Hindlimb muscle (tissue), 1 donor: Measurements from ENCODE around the gene WTAP. TPM values are rescaled to one million over a fixed set of nuclear protein-coding genes. Genes with fewer than 3 reads are reported as not detected.
"Not testable (repeated sequence)": the region's sequence is repeated elsewhere in the genome, so short reads cannot be mapped to it uniquely, and the experiment has no call there.

Experiments used
- DNase-seq: peaks from one replicate; pipeline ENCODE4 v3.0.0-alpha.2; 2013
- polyA plus RNA-seq: library from polyadenylated mRNA; unstranded; fragments of 120-200 nt; gene quantifications from one replicate; pipeline ENCODE4 v1.2.1, GENCODE V29; 2013; ENCODE audit not compliant: insufficient read length

WTAP gene
- polyA plus RNA-seq, 1 donor: 67.6 TPM

DNA sequence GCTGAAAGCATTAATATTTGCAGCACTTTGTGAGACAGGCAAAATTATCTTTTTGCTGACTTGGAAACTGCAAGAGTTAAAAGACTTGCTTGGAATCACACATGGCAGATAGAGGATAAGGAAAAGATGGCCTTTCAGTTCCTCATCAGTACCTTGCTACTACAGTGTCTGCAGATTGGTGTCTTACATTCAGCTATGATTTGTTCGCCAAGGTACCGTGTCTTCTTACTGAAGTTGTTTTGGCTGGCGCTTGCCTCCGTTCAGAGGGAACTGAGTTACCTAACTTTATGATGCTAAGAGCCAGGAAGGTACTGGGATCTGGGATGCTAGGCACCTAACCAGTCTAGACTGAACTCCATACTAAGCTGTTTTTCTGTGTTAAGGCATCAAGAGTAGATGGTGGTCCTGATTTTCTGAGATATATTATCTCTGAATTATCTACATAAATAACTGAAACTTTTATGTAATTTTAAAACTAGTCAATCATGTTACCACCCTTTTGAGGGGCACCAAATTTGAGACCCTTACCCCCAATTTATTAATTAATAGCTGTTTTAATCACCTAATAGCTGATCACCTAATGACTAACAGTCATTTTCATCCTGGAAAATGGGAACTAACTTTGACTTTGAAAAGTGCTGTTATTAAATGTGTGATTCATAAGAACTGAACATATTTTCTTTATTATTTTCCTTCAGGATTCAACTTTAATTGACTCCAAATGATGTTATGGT is 2.5 kb downstream of the WTAP start:
- DNase-seq: no peak

DNA sequence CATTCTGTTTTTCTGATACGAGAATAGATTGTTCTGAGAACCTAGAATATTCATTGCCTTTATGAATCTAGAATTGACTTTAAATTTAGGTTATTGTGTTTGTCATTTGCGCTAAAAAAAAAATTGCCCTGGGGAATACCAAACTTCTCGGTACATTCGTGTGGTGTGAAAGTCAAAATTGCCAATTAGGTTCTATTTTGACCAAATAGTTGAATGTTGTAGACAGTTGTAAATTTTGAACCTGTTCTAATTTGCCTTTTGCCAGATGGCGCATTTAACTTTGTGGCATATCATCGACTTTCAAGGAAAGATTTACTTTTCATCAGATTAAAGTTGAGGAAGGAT is 3.0 kb downstream of the WTAP start:
- DNase-seq: no peak

DNA sequence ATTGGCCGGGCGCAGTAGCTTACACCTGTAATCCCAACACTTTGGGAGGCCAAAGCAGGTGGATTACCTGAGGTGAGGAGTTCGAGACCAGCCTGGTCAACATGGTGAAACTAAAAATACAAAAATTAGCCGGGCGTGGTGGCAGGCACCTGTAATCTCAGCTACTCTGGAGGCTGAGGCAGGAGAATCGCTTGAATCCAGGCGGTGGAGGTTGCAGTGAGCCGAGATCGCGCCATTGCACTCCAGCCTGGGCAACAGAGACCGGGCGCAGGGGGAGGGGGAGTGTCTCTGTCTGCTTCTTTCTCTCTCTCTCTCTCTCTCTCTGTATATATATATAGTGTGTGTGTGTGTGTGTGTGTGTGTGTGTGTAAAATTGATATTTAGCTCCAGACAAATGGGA is 5.2 kb downstream of the WTAP start:
- DNase-seq: not testable (repeated sequence)

DNA sequence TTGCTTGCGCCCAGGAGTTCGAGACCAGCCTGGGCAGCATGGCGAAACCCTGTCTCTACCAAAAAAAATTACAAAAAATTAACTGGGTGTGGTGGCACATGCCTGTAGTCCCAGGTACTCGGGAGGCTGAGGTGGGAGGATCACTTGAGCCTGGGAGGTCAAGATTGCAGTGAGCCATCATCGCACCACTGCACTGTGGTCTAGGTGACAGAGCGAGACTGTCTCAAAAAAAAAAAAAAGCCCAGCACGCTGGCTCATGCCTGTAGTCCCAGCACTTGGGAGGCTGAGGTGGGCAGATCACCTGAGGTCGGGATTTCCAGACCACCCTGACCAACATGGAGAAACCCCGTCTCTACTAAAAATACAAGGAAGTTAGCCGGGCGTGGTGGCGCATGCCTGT is 6.1 kb downstream of the WTAP start:
- not testable (repeated sequence) for DNase-seq

DNA sequence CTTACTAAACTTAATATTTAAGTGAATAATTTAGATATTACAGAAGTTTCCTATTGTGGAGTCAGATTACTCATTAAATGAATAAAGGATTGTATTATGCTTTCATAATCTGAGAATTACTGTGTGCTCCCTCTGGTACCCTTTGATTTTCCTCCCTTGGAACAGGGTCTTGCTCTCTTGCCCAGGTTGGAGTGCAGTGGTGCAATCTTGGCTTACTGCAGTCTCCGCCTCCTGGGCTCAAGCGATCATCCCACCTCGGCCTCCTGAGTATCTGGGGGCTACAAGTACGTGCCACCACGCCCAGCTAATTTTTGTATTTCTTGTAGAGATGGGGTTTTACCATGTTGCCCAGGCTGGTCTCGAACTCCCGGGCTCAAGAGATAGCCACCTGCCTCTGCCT is 9.6 kb downstream of the WTAP start:
- DNase-seq: no peak

DNA sequence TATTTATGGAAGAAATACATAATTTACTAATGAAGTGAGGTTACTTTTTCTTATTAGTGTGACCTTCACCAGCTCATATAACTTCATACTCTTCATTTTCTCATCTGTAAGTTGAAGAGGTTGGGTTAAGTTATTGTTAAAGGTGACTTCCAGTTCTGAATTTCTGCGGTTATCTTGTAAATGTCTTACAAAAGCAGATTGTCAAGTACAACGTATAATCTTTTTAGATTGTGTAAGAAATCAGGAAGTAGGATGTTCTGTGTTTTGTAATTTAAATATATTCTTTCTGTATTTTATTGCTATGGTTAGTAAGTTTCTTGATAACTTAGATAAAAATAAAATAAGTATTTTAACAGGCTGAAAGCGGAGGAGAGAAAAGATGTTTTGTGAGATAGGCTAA is 12.0 kb downstream of the WTAP start:
- DNase-seq: no peak

DNA sequence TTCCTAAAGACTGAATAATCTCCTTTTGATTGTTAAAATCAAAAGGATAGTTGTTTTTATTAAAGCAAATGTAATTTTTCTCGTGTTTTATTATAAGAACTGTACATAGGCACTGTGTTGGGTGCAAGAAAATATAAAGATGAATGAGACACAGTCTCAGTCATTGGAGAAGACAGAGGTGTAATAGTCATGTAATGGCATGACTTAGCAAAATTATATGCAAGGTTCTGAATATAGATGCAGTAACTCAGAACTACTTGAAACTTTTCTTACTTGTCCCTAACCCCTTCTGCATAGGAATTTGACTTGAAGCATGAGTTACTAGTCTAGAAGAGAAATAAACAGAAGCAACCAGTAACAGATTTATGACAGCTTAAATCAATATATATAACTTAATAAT is 14.9 kb downstream of the WTAP start:
- DNase-seq: no peak

DNA sequence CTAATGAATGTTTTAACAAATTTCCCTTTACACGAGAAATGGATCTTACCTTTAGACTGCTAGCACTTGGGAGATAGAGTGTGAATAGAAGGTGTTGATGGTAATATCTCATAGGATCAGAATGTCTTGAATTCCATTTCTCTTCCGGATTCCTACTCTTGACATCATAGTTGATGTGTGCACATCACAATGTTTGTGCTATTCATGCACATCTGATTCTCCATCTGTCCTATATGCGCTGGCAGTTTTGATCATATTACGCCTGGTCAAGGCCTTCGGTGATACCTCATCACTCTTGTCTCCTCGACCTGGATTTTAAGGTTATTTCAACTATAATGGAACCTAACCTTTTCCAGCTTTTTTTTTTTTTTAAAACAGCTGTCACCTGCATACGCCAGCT is 17.8 kb downstream of the WTAP start:
- no peak for DNase-seq

DNA sequence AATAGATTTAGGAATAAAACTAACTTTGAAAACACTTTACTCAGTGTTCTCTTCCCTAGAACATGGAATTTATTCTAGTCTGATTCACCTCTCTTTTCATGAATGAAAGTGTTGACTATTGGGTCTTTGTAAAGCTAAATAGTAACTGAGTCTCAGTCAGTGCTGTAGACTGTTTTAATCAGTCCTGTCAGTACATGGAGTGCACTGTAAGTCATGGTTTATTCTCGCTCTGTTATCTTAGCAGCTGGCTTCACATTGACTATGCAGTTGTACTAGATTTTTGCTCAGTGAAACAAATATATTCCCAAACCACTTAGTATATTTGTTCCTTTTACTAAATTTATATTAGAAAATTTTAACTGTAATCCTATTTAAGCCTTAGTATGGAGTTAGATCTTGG is 19.5 kb downstream of the WTAP start:
- DNase-seq: no peak

DNA sequence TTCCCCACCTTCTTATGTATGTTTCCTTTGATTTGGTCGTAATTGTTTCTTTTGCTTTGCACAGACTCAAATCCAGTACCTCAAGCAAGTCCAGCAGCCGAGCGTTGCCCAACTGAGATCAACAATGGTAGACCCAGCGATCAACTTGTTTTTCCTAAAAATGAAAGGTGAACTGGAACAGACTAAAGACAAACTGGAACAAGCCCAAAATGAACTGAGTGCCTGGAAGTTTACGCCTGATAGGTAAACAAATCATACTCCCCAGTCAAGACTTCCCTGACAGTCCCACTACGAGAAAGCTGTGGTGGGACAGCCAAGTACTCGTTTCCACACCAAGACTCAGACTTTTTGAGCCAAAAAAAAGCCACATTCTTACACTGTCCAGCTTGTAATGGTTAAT is 20.8 kb downstream of the WTAP start:
- DNase-seq: not testable (repeated sequence)

DNA sequence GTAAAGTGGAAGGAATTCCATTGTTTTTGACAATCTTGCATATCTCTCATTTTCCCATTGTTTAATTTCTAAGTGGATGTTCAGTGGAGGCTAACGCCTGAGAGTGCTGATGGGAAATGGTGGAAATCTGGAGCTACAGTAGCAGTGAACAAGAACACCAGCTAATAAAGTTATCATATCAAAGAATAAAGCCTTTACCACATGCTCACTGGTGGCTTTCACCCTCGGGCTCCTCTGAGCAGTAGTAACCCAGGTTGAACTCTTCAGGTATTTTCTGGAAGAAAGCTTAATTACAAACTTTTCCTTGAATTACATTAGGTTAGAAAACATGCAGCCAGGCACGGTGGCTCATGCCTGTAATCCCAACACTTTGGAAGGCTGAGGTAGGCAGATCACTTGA is 24.1 kb downstream of the WTAP start:
- no peak for DNase-seq

DNA sequence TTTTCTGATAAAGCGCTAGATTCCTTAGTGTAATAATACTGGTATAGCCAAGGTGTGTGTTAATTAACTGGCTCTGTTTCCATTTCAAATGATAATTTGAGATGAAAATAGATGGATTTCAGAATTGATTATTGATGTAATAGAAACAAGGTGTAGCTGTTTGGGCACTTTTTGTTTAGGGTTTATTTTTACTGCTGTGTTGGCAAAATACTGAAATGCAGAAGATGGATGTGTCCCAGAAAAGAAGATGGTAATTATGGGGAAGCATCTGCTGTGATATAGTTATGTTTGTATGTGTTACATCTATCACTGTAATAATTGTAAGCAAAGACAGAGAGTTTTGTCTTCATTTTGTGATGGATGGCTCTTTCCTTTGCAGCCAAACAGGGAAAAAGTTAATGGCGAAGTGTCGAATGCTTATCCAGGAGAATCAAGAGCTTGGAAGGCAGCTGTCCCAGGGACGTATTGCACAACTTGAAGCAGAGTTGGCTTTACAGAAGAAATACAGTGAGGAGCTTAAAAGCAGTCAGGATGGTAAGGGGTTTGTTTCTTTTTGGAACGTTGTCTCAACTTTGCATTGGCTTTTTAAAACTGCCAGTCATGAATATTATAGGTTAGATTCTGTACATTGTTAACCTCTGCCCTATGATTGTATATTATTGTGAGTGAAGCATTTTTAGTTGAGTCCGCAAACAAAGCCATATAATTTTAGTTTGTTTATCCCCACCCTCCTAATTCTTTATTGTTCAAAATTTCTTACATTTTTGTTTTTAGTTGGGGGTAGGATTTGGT is 26.0 kb downstream of the WTAP start:
- DNase-seq: no peak

DNA sequence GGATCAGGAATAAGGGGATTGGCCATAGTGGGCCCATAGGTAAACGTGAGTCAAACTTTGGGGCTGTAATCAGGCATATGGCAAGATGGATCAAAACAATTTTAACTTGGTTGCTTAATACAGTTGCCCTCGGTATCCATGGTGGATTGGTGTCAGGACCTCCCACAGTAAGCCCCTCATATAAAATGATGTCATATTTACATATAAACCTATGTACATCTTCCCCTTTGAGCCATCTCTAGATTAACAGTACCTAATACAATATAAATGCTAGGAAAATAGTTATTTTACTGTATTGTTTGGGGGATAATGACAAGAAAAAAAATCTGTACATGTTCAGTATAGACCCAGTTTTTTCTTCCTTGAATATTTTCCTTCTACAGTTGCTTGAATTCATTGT is 27.1 kb downstream of the WTAP start:
- DNase-seq: no peak

DNA sequence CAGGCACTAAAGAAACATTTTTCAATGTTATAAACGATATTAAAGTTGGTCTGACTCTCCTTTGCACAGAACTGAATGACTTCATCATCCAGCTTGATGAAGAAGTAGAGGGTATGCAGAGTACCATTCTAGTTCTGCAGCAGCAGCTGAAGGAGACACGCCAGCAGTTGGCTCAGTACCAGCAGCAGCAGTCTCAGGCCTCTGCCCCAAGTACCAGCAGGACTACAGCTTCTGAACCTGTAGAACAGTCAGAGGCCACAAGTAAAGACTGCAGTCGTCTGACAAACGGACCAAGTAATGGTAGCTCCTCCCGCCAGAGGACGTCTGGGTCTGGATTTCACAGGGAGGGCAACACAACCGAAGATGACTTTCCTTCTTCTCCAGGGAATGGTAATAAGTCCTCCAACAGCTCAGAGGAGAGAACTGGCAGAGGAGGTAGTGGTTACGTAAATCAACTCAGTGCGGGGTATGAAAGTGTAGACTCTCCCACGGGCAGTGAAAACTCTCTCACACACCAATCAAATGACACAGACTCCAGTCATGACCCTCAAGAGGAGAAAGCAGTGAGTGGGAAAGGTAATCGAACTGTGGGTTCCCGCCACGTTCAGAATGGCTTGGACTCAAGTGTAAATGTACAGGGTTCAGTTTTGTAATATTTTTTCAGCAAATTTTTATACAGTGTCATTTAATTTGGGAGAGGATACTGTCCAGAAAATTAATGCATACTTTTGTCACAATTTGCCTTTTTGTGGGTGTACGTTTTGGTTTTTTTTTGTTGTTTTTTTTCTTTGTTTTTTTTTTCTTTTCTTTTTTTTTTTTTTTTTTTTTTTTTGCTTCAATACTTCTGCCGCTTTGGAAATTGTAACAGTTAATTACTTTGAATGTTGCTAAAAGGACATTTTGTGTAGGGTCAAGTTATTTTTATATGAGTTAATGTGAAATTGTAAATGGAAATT is 27.9 kb downstream of the WTAP start:
- DNase-seq: peak; percentile 7

DNA sequence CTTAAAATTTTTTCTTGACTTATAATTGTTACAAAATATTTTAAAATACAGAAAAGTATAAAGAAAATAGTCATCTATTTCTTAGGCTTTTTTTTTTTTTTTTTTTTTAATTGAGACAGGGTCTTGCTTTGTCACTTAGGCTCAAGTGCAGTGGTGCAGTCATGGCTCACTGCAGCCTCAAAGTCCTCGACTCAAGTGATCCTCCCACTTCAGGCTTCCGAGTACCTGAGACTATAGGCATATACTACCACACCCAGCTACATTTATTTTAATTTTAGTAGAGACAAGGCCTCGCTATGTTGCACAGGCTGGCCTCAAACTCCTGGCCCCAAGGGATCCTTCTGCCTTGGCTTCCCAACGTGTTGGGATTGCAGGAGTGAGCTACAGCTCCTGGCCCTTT is 29.2 kb downstream of the WTAP start:
- no peak for DNase-seq

DNA sequence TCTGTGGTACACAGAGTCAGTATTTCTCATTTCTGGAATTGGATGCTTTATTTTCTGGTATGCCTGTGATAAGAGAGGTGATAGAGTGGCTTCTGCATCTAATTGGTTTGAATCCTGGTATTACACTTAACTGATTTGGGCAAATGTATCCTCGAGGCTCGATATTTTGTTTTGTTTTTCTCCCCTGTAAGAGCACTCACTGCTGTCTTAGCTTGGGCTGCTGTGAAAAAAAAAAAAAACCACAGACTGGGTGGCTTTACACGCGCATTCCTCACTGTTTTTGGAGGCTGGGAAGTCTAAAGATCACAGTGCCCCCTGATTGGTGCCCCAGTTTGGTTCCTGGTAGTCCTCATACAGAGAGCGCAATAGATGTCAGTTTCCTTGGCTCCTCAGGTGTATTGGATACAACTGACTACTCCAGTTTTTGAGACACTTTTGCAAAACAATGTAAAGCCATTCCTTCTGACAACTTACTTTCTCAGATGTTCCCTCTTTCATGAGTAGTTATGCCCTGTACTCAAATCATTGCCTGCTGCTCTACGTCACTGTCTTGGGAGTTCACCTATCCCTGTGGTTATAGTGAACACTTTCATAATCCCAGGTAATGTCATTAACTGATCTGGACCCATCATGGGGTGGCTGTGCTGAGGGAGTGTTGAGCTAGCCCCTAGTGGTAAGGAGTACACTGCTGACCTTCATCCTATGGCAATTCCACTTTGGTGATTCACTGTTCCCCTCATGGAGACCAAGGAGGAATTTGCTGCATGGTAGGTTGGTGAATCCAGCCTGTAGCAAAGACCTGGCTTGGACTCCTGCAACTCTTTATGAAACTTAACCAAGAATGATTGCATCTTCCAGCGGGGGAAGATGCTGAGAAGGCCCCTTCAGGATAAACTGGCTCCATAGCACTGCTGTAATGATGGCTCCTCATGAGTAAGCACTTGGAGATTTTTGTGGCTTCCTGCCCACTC is 31.0 kb downstream of the WTAP start:
- DNase-seq: no peak

DNA sequence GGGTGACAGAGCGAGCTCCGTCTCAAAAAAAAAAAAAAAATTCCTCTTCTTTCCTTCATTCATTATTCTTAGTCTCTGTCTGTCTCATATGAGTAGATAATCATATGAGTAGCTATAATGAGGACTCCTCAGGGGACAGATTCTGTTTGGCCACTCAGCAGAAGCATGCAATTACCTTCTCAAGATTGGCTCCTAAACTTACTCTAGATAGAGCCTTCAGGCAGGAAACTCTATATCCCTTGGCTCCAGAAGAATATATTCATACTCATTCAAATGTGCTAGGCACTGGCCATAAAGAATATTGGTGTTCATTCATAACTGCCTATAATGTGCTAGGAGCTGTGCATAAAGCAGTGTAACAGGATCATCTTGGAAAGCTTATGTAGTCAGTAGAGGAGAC is 32.3 kb downstream of the WTAP start:
- no peak for DNase-seq

DNA sequence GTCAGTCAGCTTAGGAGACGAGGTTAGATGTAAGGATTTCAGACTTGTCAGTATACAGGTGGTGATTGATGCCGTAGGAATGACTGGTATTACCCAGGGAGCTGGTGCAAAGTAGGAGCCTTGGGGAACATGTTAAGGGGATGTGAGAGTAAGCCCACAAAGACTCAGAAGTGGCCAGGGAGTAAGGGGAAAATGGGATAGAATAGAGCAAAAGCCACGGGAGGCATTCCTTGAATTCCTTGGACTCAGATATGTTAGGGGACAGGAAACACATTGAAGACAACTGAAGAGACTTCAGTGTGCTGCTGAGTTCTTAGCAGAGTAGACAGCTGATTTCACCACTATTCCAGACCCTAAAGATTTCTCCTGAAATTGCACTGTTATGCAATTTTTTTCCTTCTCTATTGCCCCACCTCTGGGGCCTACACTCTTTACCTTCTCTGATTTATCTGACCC is 33.3 kb downstream of the WTAP start:
- no peak for DNase-seq

DNA sequence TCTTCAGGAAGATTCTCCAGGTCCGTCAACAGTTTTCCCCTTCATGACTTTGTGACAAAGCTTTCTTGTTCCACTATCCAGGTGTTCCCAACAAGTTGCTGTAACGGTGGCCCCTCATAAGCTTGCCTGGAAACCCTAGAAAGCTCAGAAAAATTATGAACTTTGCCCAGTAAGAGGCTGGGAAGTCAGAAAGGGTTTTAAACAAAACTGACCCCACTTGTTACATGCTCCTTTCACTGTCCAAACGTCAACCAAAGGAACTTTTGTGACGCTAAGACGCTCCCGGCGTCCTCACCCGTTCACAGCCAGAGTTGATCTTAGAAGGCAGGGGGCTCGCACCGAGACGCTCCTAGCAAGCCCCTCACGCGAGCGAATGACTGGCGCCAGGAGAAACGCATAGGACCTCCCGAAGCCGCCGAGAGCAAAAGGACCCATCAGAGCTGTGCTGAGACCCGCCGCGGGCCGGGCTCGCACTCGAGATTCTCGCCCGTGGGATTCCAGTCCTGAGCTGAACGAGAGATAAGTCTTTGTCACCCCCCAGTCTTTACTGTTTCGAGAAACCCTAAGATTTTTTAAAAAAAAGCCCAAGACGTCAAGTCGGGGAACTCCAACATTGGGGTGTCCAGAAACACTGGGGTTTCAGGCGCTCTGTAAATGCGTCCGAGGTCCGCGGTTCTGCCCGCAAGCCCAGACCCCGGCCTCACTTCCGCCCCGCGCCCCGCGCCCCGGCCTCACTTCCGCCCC is 34.0 kb downstream of the WTAP start:
- DNase-seq: peak; percentile 26

DNA sequence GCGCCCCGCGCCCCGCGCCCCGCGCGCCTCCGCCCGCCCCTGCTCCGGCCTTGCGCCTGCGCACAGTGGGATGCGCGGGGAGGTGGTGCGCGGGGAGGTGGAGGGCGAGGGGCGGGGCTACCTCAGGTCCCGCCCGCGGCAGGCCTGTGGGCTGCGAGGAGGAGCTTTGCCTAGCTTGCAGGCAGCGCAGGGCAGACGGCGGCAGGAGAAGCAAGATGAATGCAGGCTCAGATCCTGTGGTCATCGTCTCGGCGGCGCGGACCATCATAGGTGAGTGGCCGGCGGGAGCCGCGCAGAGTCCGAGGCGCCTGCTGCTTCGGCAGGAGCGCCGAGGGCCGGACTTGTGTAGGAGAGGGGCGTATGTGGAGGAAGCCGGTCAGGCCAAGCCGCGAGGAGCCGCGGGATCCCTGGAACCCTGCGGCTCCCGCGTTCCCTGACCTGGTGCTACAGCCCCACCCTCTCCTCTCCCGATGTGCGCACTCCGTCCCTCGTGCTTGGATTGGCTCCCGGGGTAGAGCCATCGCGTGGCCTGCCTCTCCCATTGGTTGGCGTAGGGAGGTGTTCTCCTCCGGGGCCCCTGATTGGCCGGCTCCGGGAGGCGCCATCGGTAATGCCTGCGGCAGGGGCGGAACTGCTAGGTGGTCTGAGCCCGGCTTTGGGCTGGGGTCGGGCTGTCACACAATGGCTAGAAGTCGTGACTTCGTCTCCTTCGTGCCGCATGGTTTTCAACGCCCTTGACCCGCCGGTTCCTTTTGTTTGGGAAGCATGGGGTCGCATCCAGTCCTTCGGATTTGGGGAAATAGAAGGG is 34.8 kb downstream of the WTAP start, which contains the start of gene ACAT2:
Gene ACAT2 (plus strand): TSS at position 173 of the 808 bp plus-strand sequence. CDS start 43 bp downstream, at position 216.
- peak; percentile 95 for DNase-seq
